ENCODE results near the gene TMEM238L.

The TMEM238L gene

DNA sequence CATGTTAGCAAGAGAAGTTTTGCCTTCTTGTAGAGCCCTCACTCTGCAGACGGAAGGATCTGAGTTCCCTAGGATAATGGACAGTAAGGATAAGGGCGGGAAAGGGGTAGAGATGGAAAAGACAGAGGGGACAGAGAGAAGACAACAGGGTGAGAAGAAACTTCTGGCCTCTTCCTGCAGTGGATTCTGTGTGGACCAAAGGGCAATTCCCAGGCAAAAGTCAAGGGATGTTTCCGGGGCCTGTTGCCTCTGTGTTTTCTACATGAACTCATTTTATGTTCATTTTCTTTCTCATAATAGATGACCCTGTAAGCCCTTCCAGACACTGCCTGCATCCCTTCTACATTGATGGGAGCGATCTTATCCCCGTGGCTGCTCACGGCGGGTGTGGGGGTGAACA is 647 bp upstream of the TMEM238L start:
- no peak for DNase-seq (ENCODE audit: low spot score)

DNA sequence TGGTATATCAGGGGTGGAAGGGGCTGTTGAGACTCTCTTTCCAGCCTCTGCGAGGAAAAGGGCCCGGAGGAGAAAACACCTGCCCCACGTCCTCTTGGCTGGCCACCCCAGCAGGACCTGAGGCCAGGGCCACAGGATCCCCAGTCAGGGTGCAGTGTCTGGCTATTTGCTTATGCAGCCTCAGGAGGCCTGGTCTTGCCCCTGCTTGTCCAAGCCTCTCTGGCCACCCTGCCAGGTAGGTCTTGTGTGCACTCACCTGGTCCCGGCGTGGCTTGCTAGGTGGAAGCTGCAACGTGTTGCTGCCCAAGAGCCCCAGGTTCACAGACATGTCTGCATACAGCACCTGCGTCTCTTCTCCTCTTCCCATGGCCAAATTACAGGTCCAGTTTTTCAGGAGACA is 549 bp downstream of the TMEM238L start:
- DNase-seq (ENCODE audit: low spot score): no peak

DNA sequence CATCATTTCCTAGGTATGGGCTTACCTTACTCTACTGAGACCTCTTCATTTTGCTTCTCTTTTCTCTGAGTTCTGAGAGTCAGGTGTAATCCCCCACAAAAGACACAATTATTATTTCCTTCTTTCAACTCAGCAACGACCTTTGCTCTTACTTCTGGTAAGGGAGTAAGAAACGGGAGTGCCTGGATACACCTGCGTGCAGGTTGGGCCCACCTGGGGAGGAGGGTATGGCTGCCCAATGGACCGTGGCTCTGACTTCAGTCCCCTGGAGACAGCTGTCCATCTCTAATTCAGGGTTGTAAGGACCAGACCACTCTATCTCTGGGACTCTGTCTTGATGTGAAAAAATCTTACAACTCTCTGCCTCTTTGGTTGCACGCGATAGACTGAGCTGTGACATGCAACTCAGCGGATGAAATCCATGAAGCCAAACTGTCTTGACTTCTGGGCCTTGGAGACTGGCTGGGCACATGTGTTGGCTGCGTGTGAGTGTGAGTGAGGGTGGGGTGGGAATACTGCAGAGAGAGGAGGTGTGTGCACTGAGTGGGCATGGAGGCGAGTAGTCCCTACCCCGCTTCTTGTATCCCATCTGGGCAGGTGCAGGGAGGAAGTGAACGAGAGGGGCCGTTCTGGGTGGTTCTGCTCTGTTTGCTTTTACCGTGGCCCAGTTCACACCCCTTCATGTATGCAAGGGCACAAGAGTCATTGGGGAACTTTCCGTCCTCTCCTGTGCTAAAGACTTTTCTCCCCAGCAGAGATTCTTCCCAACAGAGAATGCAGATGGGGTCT is 1.2 kb downstream of the TMEM238L start:
- DNase-seq (ENCODE audit: low spot score): no peak

DNA sequence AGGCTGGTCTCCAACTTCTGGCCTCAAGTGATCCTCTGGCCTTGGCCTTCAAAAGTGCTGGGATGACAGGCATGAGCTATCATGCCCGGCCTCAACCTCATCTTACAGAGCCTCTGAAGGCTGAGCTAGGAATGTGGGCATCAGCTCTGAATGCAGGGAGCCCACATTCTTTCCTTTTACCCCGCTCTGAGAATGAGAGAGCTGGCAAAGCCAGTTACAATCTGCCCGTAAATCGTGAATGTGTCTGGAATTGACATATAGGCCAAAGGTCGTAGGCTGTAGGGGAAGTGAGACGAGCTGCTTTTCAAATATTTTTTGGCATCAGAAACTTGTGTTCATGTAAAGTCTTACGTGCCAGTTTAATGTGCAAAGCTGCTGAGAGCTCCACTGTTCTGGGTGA is 4.5 kb downstream of the TMEM238L start:
- no peak for DNase-seq (ENCODE audit: low spot score)

DNA sequence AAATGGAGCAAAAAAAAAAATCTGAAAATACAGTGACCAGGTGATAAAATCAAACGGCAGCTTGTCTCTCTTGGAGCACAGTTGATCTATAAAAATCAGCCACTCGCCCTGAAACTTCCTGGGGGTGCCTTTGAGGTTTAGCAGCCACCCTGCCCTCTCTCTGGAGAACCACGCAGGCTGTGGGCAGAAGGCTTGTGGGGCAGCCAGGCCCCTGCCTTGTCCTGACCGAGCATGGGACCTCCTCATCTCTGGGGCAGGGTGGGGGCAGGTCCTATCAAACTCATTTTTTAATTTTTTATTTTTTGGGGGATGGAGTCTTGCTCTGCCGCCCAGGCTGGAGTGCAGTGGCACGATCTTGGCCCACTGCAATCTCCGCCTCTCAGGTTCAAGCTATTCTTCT is 5.0 kb downstream of the TMEM238L start:
- DNase-seq (ENCODE audit: low spot score): no peak

DNA sequence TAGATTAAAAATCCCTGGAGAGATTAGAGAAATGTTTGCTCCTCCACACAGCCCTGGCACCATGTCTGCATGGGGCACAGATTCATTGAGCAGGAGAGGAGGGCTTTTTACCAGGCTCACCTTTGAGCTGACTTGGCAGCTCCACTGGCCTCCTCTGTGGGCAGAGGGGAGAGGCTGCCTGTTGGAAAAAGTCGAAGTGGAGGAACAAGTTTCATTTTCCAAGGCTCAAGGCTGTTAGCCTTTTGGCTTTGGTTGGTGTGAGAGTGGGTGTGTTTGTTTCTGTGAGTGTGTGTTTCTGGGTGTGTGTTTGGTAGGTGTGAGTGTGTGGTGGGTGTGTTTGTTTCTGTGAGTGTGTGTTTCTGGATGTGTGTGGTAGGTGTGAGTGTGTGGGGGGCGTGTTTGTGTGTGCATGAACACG is 5.6 kb downstream of the TMEM238L start:
- DNase-seq (ENCODE audit: low spot score): no peak

DNA sequence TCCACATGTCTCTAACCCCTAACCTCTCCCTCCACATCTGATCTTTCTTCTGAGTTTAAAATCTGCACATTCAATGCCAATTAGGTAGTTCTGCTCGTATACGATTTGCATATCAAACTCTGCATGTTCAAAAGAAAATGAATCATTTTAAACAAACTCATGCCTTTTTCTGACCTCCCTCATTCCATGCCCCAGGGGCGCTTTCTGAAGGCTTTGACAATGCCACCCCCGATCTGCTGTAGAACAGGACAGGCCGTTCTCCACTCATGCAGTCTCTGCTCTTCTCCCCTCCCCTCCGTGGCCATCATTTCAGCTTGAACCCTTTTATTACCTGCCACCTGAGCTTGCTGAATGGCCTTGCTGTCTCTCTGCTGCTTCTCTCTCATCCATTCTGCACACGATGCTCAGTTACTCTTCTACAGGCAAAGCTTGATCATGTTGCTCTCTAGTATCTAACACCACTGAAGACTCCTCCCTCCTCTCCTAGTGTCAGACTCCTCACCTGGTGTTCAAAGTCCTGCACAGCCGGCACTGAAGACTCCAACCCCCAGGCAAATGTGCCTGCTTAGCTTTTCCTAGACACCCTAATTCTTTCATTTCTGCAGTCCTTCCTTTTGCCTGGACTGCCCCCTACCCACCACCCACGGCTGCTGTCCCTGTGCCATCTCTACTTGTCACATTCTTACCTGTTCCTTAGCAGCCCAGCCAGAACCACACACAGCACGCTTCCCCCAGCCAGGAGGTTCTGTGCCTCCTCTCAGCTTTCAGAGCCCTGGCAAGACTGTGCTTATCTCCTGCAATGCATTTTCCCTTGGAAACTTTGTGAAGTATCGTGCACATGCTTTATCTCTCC is 6.2 kb downstream of the TMEM238L start:
- no peak for DNase-seq (ENCODE audit: low spot score)

DNA sequence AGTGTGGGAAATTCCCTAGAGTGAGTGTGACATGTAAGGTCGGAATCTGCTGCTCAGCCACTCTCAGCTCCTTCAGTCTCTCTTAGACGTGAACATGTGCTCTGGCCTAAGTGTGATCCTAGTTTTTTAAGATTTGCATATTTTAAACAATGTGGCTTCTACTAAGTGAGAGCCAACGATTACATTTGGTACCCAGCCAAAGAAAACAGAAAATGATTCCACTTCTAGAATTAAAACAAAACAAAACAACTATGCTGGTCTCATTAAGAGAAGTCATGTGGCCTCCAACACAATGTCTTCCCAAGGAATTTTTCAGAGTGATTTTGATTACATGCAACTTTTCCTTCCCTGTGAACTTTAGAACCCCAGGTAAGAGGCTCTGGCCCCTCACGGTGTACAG is 10.1 kb downstream of the TMEM238L start:
- DNase-seq (ENCODE audit: low spot score): no peak

DNA sequence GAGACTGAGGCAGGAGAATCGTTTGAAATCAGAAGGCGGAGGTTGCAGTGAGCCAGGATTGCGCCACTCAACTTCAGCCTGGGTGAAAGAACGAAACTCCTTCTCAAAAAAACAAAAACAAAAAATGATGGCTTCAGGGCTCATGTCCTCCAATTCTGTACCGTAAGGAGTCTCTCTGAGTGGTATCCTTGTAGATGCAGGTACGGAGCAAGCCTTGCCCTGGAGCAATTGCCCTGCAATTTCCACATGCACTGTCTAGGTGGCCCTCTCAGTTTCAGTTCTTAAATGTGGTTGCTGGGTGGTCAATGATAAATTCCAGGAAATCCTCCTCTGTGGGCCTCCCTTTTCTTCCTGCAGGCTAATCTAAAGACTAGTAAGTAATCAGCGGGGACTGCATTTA is 10.6 kb downstream of the TMEM238L start:
- no peak for DNase-seq (ENCODE audit: low spot score)

DNA sequence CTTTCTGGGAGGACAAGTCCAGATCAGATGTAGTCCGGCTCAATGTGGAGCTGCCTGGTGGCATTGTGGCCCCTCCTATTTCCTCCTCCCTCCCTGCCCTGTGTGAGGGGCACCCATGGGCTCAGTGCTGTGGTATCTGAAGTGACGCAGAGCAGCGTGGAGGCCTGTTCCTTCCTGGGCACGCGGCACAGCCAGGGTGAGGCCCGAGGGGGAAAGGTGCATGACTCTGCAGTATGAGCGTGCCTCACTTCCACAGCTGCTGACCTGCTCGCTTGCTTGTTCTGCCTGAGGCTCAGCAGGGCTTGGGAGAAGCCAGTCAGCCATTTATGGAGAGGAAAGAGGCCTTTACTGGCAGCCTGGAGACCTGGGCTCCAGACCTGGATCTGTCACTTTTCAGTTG is 11.7 kb downstream of the TMEM238L start:
- DNase-seq (ENCODE audit: low spot score): no peak

DNA sequence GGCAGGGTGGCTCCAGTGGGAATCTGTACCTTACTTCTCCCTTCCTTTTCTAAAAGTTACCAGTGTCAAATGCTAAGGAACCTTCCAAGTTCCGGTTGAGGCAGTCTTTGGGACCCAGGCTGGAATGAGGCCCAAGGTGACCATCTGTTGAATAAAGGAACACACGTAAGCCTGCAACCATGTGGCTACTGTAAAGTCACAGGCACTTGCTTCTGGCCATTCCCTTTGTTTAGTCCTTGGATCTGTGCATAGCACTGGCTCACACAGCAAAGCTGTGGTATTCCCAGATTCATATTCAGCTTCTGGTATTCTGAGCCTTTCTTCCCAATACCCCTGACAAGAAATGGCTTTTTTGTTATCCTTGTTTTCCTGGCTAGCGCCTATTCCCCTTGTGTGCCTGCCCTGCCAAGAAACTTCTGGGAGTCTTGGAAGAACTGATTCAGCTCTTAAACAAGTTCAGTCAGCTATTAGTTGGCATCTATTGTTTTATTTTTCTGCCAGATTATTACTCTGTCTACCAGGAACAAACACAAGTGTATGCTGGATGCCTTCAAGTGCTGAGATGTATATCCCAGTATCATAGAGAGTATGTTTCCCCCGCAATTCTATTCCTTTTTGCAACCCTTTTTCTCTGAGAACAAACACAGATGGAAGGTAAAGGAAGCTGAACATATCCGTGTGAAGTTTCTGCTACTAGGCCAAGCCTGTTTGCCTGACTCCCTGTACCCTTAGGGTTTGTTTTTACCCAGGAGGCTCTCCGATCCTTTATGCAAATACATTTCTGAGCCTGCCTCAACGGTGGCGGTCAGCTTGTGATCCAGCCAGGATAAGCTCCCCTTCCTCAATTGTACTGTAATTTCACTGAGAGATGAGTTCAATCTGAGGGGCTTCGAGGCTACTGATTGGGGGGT is 13.2 kb downstream of the TMEM238L start:
- no peak for DNase-seq (ENCODE audit: low spot score)

DNA sequence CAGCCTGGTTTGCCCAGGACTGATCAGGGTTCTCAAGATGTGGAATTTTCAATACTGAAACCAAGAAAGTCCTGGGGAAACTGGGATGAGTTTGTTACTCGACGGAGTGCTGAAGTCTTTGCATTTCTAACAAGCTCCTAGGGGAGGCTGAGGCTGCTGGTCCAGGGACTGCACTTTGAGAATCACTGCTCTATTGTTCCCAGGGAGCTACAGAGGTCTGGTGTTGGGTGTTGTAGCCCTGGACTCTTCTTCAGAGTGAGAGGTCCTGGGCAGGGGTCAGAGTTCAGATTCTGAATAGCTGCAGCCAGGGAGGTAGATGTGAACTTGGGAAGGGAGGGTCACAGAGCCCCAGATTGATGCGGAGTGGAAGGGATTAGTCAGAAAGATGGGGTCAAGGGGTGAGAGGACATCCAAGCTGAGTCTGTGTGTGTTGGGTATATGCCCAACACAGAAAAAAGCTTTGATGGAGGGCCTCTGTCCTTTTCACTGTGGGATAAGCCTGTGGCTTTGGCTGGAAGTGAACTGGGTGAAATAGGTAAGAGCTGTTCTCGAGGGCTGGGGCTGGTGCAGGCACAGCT is 14.1 kb downstream of the TMEM238L start:
- DNase-seq (ENCODE audit: low spot score): no peak

DNA sequence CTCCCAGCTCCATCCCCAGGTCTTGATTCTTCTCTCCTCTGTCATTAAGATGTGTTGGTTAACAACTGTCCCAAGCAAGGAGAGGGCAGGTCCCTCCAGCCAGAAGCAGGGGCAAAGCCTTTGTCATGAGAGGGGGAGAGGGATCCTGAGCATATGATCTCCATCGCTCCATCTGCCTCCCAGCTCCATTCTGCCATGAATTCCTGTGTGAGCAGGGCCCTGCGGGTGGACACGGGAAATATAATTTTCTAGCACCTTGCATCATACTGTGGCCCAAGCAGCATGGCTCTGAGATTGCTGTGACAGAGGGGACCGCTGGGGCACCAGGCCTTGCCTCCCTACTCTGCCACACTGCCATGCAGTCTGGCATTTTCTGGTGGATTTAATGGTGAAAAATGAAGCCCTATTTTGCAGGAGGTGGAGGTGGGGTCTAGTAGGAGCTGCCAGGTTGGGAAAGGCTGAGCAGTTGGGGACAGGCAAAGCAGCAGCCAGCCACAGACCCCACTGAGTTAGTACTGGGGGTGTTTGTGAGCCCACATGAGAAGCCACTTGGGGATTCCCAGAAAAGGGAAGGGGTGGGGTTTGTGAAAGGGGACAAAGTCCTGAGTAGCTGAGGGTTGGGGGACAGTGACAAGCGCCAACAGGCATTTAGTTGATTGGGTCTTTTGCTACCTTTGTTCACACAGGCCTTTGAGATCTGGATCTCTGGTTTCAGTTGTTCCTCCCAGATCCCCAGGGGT is 16.4 kb downstream of the TMEM238L start:
- no peak for DNase-seq (ENCODE audit: low spot score)

DNA sequence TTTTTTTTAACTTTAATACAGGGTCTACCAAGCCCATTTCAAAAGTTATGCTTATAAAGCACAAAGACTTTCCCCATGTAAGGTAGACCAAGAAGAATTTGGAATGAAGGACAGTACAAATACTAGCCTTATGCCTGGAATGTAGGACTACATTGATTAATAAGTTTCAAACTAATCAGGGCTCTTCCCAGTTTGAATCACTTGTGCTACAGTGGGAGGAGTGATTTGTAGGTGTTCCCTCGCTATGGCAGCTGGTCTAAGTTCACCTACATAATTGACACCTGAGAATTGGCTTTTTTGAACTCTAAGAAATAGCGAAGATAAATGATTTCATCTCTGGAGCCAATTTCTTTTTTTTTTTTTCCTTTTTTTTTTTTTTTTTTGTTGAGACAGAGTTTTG is 18.6 kb downstream of the TMEM238L start:
- no peak for DNase-seq (ENCODE audit: low spot score)

DNA sequence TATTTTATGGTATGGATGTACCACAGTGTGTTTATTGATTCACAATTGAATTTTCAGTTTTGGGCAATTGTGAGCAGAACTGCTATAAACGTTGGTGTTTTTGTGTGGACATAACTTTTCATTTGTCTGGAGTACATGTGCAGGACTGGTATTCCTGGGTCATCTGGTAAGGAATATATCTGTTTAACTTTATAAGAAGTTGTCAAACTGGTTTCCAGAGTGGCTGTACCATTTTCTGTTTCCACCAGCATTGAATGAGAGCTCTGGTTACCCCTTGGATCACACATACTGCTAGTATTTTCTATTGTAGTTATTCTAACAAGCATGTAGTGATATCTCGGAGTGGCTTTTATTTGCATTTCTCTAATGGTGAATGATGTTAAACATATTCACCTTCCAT is 24.3 kb downstream of the TMEM238L start:
- no peak for DNase-seq (ENCODE audit: low spot score)

DNA sequence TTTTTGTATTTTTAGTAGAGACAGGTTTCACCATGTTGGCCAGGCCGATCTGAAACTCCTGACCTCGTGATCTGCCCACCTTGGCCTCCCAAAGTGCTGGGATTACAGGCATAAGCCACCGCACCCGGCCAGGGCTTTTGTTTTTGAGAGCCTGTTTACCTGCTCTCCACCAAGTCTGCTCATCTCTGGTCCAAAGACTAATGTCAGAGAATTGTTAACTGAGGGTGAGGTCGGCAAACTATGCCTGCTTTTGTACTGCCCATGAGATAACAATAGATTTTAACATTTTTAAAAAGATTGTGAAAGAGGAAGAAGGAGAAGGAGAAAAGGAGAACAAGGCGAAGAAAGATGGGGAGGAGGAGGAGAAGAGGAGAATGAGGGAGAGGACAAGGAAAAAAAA is 26.0 kb downstream of the TMEM238L start:
- no peak for DNase-seq (ENCODE audit: low spot score)

DNA sequence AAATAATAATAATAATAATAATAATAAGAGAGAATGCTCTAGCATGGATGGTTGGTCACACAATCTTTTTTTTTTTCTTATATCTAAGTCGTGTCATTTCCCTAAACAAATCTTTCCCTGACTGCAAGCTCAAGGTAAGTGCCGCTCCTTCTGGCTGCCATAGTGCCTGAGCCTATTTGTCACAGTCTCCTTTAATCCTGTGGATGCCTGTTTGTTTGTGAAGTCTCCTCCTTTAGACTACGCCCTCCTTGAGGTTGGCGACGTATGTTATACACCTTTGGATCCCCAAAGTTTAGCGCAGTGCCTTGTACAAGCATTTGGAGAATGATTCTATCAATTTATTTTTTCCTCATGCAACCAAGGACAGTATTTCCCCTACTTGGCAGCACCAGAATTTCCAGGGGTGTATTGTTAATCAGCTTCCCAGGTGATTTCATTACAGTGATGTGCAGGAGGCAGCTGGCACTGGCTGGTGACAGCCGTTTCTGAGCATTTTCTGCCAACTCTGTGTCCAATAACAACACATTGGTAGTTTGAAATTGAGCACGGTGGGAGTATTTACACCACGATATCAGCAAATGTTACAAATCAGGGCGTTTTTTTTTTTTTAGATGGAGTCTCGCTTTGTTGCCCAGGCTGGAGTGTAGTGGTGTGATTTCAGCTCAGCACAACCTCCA is 26.6 kb downstream of the TMEM238L start:
- DNase-seq (ENCODE audit: low spot score): no peak

DNA sequence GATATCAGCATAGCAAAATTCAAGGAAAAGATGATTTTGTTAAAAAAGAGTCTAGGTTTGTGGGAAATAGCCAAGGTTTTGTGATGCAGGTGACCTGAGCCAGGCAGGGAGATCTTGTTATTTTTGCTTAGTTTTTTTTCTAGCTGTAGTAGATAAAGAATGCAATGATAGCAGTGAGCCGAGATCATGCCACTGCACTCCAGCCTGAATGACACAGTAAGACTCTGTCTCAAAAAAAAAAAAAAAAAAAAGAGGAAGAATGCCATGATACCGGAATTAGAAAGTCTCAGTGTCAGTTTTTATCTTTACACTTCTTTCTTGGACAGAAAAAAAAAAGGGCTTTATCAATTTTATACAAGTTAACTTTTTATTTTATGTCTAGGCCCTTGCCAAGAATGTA is 27.5 kb downstream of the TMEM238L start:
- no peak for DNase-seq (ENCODE audit: low spot score)

DNA sequence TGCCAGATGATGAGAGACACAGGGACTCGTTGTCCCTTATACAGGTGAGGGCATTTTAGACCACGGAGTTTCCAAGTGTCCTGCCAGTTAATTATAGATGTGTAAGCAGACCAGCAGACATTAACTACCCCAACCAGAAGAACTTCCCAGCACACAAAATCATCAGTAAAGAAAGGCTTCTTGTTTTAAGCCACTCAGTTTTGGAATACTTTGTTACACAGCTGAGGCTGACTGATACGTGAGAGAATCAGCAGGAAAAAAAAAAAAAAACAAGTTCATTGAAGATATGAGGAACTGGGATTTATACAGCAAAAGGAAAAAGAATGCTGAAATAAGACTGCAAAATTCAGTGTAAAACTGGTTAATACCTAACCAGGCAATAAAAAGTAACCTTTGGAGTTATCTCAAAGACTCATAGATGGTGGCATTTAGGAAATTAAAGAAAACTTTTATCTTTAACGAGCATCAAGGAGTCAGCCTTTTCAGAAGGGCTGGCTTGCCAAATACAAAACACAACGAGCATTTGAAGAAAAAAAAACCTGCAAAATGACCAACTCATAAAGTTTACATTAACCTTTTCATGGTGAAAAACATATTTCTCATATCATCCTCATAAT is 28.1 kb downstream of the TMEM238L start:
- DNase-seq (ENCODE audit: low spot score): no peak

DNA sequence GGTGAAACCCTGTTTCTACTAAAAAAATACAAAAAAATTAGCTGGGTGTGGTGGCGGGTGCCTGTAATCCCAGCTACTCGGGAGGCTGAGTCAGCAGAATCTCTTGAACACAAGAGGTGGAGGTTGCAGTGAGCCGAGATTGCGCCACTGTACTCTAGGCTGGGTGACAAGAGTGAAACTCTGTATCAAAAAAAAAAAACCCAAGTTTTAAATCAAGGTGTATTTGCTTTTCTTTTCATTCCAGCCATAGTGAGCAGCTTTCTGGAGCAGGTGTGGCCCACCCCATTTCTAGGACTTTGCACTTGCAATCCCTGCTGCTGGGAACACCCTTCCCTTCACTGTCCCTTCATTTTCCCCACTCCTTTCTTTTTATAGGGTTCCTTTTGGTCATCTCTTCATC is 28.8 kb downstream of the TMEM238L start:
- DNase-seq (ENCODE audit: low spot score): no peak
